AG08395 (cell line): ENCODE results near the gene ARMC6.

Experiments
- DNase-seq: peaks from one replicate; pipeline ENCODE4 v3.0.0; 2012; ENCODE audit warnings: mixed read lengths, low spot score

Gene ARMC6

GRCh38 chr19:19107654-19108053 lies 74.3 kb downstream of the ARMC6 start:
- no peak for DNase-seq
